ENCODE data around the gene FOXN3.
A peak's percentile ranks its signal among the peaks of the same experiment; 100 is the strongest.

The FOXN3 gene

GRCh38 chr14:89379891-89380820 is 36.9 kb downstream of the FOXN3 start:
- no peak for DNase-seq

DNA sequence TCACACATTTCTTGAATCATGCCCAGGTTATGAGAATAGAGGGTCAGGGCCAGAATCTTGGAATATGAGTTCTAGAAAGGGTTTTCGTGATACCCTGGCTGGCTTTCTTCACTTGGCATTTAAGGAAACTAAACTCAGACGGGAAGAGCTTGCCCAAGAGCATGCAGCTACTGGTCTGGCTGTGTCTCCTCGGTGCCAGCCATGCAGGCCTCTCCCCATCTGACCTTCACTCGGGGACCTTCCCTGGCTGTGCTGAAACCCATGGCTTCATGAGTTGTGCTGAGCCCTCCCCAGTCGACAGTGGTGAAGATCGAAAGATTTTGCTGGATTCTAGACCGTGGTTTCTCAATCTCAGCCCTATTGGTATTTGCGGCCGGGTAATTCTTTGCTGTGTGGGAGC is 38.0 kb downstream of the FOXN3 start:
- DNase-seq: no peak

DNA sequence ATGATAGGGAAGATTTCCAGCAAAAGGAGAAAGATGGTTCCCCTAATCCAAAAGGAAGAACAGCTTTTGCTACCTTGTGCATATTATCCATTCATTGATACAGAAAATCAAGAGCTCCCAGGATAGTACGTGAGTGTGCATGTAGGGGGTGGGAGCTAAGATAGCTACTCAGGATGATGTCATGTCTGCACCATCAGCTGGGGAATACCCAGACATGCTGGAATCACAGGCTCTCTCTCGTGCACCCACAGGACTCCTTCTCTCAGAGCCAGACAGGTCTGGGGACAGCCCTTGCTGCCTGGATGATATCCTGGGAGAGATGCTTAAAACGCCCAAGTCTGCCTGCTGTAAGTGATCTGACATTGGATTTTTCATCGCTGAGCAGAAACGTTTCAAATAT is 38.9 kb downstream of the FOXN3 start:
- DNase-seq: peak; percentile 23

DNA sequence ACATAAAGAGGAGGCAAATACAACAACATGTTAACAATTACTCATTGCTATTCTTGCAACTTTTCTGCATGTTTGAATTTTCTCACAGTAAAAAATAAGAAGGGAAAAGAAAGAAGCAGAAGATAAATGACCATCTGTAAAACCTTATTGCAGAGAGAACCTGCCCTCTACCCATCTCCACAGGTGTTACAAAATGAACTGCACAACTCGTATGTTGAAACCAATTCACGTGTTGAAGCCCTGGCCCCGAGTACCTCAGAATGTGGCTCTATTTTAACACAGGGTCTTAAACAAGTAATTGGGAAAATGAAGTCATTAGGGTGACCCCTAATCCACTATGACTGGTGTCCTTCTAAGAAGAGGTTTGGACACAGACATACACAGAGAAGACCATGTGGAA is 39.5 kb downstream of the FOXN3 start:
- DNase-seq: no peak

GRCh38 chr14:89374908-89375307 is 42.1 kb downstream of the FOXN3 start:
- DNase-seq: no peak

GRCh38 chr14:89373185-89373584 is 43.8 kb downstream of the FOXN3 start:
- DNase-seq: no peak

DNA sequence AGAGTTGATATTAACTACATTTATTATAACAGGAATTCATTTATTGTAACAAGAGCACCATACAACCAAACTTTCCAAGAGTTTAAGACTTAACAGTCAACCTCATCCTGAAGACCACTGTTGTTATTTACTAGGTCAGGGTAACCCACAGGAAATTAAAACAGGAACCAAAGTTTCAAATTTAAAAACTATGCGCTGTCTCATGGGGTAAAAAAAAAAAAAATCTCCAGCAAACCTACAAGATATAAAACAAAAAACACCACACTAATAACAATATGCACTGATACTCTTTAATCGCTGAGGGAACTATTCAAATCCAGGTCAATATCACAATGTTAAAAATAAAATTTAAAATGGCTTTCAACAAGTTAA is 44.5 kb downstream of the FOXN3 start:
- DNase-seq: no peak

- DNase-seq: no peak
These were observed 45.2 kb downstream of the FOXN3 start for GRCh38 chr14:89371585-89372511.

DNA sequence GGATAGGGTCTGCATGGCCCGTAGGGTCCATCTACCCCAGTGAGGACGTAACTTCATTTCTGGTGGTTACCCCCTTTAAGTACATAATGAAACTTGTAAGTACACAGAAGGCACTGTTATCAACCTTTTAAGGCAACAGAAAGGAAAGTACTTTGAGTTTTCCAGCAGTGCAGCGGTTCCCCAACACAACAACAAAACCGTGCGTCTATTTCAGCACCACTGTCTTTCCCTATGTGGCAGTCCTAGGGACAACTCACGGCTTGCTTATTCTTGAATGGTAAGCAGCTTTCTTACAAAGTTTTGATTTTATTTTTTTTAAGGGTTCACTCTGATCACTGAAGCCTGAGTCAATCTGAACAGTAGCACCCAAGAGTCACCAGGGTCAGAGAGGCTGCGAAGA is 46.3 kb downstream of the FOXN3 start:
- DNase-seq: no peak

DNA sequence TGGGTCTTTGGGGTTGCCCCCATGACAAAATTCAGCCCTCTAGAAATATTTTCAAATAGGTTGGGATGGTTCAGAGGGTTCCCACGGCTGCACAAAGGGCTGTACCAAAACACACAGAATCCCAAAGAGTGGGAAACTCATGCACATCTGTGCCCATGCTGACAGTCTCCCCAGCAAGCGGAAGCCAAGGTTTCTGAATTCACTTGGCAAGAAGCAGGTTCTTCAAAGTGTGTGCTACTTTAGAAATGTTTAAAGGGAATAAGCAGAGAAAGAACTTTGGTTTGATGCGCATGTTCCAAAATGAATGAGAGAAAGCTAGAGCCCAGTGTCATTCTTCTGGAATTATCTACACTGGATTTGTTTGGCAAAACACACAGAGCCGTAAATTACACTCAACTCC is 46.7 kb downstream of the FOXN3 start:
- DNase-seq: no peak

DNA sequence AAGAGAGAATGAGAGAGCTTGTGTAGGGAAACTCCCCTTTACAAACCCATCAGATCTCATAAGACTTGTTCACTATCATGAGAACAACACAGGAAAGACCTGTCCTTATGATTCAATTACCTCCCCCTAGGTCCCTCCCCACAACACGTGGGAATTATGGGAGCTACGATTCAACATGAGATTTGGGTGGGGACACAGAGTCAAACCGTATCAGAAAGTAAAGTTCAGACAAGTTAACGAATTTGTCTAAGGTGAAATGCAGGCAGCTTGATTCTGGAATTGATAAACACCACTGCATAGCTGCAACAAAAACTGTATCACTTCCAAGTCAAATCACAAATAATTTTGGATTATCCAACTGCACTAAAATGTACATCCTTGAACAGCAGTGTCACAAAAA is 47.4 kb downstream of the FOXN3 start:
- DNase-seq: no peak

GRCh38 chr14:89368490-89369477 is 48.2 kb downstream of the FOXN3 start:
- no peak for DNase-seq

DNA sequence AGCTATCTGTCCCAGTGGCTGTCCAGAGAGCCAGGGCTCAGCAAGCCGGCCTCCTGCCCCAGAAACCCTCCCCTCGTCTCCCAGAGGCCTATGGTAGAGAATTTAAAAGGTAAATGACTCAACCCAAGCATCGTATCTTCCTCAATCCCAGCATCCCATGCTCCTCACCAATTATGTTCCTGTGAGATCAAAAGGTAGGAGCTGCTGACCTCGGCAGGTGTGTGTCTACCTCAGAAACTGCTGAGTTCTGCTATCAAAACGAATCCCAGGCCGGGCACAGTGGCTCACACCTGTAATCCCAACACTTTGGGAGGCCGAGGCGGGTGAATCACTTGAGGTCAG is 49.3 kb downstream of the FOXN3 start:
- no peak for DNase-seq

DNA sequence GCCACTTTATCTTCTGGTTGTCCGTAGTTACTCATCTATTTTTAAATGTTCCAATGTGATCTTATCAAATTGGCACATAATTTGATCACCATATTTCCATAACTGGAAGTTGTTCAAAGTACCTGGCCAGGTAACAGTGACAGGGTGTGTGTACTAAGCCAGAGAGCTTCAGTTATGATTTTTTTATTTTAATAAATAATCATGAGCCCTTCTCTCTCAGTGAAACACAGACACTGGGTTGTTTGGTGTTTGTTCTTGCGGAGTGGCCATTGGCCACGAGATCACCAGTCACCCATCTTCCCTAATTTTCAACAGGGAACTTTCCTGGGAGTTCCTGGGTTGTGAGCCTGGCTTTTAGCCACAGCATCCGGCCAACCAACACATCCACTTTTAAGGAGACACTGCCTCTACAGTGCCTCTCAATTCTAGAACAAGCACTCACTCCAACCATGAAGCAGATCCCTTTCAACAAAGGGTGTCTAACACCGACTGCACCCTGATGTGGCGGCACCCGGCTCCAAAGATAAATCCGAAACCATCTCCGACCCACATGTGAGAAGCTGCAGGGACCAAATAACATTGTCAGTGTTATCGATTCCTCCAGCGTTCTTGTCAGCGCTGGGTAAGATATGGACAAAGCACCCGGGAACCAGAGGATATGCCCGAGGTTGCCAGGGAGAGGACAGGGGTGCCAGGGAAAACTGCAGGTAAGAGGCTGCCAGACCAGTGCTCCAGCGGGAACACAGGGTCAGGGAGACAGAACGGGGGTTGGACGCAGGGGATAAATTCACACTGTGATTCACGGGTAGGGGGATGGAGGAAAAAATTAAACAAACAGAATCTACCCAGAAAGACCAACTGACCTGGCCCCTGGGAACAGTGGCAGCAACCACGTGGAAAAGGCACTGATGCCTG is 49.9 kb downstream of the FOXN3 start:
- no peak for DNase-seq

DNA sequence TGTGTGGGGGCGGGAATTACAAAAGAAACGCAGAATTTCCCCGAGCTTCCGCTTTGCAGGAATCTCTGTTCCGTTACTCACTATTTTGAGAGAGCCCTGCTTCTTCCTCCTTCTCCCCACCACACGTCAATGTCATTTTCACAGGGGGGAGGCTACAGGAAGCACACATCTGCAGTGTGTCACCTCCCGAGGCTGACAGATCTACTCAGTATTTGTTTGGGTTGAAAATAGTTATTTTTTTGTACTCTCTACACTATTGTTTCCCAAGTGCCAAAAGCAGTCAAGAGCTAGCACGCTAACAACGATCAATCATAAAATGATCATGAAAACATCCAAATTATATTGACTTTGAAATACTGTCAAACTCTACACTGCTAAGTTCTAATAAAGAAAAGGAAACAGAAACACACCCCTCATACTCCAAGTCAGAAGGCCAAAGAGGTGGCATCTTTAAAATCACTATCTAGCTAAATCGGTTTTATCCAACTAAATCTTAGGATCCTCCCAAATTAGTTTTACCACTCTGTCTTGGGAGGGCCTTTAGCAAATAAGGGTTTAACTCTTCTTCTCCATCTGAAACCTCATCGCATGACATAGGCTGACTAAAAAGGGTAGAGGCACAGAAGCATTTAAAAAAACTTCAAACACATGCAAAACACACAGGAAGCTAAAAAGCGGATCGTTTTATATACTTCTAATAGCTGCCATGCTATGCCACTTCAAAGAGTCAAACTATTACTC is 51.8 kb downstream of the FOXN3 start:
- DNase-seq: peak; percentile 33

- DNase-seq: no peak
These were observed 52.7 kb downstream of the FOXN3 start for GRCh38 chr14:89364316-89364715.

GRCh38 chr14:89360277-89360676 is 56.8 kb downstream of the FOXN3 start:
- DNase-seq: no peak

GRCh38 chr14:89359477-89360222 is 57.4 kb downstream of the FOXN3 start:
- DNase-seq: no peak

DNA sequence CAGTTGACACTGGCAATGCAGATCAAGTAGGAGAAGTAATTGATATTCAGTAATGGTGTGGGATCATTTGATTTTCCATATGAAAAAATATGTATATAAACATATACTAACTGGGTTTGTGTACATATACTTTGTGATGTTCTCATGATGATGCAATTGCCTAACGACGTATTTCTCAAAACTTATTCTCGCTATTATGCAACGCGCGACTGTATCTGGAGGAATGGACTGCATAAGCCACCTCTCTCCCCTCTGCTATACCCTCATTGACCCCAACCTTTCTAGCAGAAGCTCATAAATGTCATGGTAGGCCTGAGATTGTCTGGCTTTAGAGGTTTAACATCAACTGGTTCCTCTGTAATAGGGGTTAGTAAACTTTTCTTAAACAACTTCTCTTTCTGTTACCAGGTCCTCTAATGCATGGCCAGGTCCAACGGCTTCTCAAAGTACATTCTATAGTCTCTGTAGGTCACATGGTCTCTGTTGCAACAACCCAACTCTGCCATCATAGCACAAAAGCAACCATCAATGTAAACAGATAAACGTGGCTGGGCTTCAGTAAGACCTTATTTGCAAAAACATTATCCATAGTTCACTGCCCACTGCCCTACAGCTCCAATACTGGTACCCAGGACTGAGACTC is 59.3 kb downstream of the FOXN3 start:
- no peak for DNase-seq

GRCh38 chr14:89356927-89357326 is 60.1 kb downstream of the FOXN3 start:
- DNase-seq: no peak
